ENCODE measurements around the gene CCHCR1. TPM values are rescaled to one million over a fixed set of nuclear protein-coding genes. Genes with fewer than 3 reads are reported as not detected.
A peak's percentile ranks its signal among the peaks of the same experiment; 100 is the strongest.

The CCHCR1 gene
- total and polyA plus RNA-seq, 4 donors = 3.1 to 9.9 (median 6.2) TPM

DNA sequence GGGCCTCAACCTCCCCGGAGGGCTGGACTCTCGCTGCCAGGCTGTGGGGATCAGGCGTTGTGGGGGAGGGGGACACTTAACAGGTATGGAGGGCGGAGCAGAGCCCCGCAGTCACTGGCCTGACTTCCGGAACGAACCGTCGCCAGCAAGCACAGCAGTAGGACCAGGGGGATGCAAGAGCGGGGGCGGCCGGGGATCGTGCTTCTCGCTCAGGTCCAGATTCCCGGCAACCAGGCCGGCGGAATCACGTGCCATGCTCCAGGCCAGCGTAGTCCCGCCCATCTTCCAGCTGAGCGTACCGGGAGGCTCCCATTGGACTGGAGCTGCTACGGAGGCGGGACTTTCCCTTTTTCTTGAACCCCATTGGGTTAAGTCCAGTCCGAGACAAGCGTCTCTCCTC is 22.9 kb upstream of the CCHCR1 start:
- Histone ChIP-seq H3K4me3 (ENCODE audit: low read depth in 1 of 3, low read length in 3 of 3) (peak overlapping the region in 2 of 3 donors; percentile 20 to 39), H3K27me3 (ENCODE audit: control insufficient read depth in 4 of 4, insufficient read depth in 4 of 4, low read length in 3 of 4) (no peaks in the 10 kb centered on the region), H3K36me3 (ENCODE audit: control insufficient read depth in 4 of 4, insufficient read depth in 3 of 4, low read depth in 1 of 4, low read length in 3 of 4) (no peaks in the 10 kb centered on the region), H3K9ac (ENCODE audit: low read depth in 1 of 2, low read length in 2 of 2) (no peak overlapping the region), H3K4me1 (ENCODE audit: control insufficient read depth in 4 of 4, insufficient read depth in 4 of 4, low read length in 3 of 4) (peaks cover 0 to 2% (median 1%) of the 10 kb centered on the region in 4 donors), H3K9me3 (ENCODE audit: control insufficient read depth in 4 of 4, low read length in 3 of 4) (no peaks in the 10 kb centered on the region), H3K27ac (ENCODE audit: low read depth in 1 of 2, low read length in 2 of 2) (no peak overlapping the region)
- WGBS = 78% methylated on average over 26 of the region's 26 CpGs
- DNase-seq (ENCODE audit: low spot score) = peak; percentile 58
- TF ChIP-seq SP1 (IDR thresholded peaks at IDR 0.05) (no peak), GABPA (IDR thresholded peaks at IDR 0.05 in 1 of 2, conservative IDR thresholded peaks at IDR 0.05 in 1 of 2) (no peak), YY1 (IDR thresholded peaks at IDR 0.05) (no peak), HNF4G (IDR thresholded peaks at IDR 0.05) (no peak), HNF4A (conservative IDR thresholded peaks at IDR 0.05) (no peak), EGR1 (IDR thresholded peaks at IDR 0.05; ENCODE audit: low read depth in 2 of 2) (no peak)
- TF ChIP-seq, protein P1, sequence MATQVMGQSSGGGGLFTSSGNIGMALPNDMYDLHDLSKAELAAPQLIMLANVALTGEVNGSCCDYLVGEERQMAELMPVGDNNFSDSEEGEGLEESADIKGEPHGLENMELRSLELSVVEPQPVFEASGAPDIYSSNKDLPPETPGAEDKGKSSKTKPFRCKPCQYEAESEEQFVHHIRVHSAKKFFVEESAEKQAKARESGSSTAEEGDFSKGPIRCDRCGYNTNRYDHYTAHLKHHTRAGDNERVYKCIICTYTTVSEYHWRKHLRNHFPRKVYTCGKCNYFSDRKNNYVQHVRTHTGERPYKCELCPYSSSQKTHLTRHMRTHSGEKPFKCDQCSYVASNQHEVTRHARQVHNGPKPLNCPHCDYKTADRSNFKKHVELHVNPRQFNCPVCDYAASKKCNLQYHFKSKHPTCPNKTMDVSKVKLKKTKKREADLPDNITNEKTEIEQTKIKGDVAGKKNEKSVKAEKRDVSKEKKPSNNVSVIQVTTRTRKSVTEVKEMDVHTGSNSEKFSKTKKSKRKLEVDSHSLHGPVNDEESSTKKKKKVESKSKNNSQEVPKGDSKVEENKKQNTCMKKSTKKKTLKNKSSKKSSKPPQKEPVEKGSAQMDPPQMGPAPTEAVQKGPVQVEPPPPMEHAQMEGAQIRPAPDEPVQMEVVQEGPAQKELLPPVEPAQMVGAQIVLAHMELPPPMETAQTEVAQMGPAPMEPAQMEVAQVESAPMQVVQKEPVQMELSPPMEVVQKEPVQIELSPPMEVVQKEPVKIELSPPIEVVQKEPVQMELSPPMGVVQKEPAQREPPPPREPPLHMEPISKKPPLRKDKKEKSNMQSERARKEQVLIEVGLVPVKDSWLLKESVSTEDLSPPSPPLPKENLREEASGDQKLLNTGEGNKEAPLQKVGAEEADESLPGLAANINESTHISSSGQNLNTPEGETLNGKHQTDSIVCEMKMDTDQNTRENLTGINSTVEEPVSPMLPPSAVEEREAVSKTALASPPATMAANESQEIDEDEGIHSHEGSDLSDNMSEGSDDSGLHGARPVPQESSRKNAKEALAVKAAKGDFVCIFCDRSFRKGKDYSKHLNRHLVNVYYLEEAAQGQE (IDR thresholded peaks at IDR 0.05) = no peak
- TF ChIP-seq, protein P2, sequence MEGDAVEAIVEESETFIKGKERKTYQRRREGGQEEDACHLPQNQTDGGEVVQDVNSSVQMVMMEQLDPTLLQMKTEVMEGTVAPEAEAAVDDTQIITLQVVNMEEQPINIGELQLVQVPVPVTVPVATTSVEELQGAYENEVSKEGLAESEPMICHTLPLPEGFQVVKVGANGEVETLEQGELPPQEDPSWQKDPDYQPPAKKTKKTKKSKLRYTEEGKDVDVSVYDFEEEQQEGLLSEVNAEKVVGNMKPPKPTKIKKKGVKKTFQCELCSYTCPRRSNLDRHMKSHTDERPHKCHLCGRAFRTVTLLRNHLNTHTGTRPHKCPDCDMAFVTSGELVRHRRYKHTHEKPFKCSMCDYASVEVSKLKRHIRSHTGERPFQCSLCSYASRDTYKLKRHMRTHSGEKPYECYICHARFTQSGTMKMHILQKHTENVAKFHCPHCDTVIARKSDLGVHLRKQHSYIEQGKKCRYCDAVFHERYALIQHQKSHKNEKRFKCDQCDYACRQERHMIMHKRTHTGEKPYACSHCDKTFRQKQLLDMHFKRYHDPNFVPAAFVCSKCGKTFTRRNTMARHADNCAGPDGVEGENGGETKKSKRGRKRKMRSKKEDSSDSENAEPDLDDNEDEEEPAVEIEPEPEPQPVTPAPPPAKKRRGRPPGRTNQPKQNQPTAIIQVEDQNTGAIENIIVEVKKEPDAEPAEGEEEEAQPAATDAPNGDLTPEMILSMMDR (IDR thresholded peaks at IDR 0.05; ENCODE audit: low read depth, low read length, missing input control) = no peak

DNA sequence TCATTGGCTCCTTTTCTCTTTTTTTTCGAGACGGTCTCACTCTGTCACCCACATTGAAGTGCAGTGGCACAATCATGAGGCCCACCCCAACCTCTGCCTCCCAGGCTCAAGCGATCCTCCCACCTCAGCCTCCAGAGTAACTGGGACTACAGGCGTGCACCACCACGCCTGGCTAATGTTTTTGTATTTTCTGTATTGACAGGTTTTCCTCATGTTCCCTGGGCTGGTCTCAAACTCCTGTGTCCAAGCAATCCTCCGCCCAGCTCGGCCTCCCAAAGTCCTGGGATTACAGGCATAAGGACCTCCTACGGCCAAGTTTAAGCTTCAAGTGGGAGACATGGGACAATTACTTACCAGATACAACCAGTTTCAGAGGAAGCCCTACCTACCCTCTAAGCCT is 22.3 kb upstream of the CCHCR1 start:
- H3K9ac ChIP-seq (ENCODE audit: low read depth in 1 of 2, low read length in 2 of 2) = no peak overlapping the region
- peaks cover 0 to 2% (median 1%) of the 10 kb centered on the region in 4 donors for H3K4me1 ChIP-seq (ENCODE audit: control insufficient read depth in 4 of 4, insufficient read depth in 4 of 4, low read length in 3 of 4)
- H3K9me3 ChIP-seq (ENCODE audit: control insufficient read depth in 4 of 4, low read length in 3 of 4) = no peaks in the 10 kb centered on the region
- no peak overlapping the region for H3K4me3 ChIP-seq (ENCODE audit: low read depth in 1 of 3, low read length in 3 of 3)
- TF ChIP-seq FOXA1 (IDR thresholded peaks at IDR 0.05) (no peak), RXRA (IDR thresholded peaks at IDR 0.05) (no peak), MAX (IDR thresholded peaks at IDR 0.05) (no peak), JUND (IDR thresholded peaks at IDR 0.05) (no peak), FOXA2 (IDR thresholded peaks at IDR 0.05) (no peak), ZBTB33 (IDR thresholded peaks at IDR 0.05) (no peak), NR2F2 (IDR thresholded peaks at IDR 0.05) (no peak)
- TF ChIP-seq, protein P3, sequence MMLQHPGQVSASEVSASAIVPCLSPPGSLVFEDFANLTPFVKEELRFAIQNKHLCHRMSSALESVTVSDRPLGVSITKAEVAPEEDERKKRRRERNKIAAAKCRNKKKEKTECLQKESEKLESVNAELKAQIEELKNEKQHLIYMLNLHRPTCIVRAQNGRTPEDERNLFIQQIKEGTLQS (IDR thresholded peaks at IDR 0.05) = no peak
- TF ChIP-seq, protein P1 (IDR thresholded peaks at IDR 0.05) = no peak
- no peak overlapping the region for H3K27ac ChIP-seq (ENCODE audit: low read depth in 1 of 2, low read length in 2 of 2)
- 96% methylated on average over 8 of the region's 8 CpGs for WGBS
- no peaks in the 10 kb centered on the region for H3K36me3 ChIP-seq (ENCODE audit: control insufficient read depth in 4 of 4, insufficient read depth in 3 of 4, low read depth in 1 of 4, low read length in 3 of 4)
- H3K27me3 ChIP-seq (ENCODE audit: control insufficient read depth in 4 of 4, insufficient read depth in 4 of 4, low read length in 3 of 4) = no peaks in the 10 kb centered on the region
- no peak for DNase-seq (ENCODE audit: low spot score)
